ENCODE data around the gene THOC6. TPM values are rescaled to one million over a fixed set of nuclear protein-coding genes. Genes with fewer than 3 reads are reported as not detected.

THOC6 gene
- total and polyA plus RNA-seq, 9 of the 15 experiments (the other 6 are each of a cell fraction or from before 2014, with no cell fraction given): 2.5 to 65.4 (median 42.3) TPM

- TF ChIP-seq REST (IDR thresholded peaks at IDR 0.05; ENCODE audit: borderline replicate concordance): peak; percentile 94
- no peak for TF ChIP-seq REST (CRISPR knock-in tag; IDR thresholded peaks at IDR 0.05; ENCODE audit: low read depth)
- TF ChIP-seq LEF1 (IDR thresholded peaks at IDR 0.05): no peak
- TF ChIP-seq, protein P1, sequence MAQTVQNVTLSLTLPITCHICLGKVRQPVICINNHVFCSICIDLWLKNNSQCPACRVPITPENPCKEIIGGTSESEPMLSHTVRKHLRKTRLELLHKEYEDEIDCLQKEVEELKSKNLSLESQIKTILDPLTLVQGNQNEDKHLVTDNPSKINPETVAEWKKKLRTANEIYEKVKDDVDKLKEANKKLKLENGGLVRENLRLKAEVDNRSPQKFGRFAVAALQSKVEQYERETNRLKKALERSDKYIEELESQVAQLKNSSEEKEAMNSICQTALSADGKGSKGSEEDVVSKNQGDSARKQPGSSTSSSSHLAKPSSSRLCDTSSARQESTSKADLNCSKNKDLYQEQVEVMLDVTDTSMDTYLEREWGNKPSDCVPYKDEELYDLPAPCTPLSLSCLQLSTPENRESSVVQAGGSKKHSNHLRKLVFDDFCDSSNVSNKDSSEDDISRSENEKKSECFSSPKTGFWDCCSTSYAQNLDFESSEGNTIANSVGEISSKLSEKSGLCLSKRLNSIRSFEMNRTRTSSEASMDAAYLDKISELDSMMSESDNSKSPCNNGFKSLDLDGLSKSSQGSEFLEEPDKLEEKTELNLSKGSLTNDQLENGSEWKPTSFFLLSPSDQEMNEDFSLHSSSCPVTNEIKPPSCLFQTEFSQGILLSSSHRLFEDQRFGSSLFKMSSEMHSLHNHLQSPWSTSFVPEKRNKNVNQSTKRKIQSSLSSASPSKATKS (CRISPR knock-in tag; IDR thresholded peaks at IDR 0.05): no peak
- TF ChIP-seq WHSC1 (IDR thresholded peaks at IDR 0.05; ENCODE audit: low read length): no peak
- TF ChIP-seq SAP30 (IDR thresholded peaks at IDR 0.05; ENCODE audit: borderline replicate concordance, insufficient read depth, low read depth, low read length, poor library complexity, severe bottlenecking): no peak
- TF ChIP-seq SMC3 (conservative IDR thresholded peaks at IDR 0.05; ENCODE audit: insufficient read depth, low read depth, low read length): peak; percentile 73
- TF ChIP-seq SIX5 (IDR thresholded peaks at IDR 0.05; ENCODE audit: borderline replicate concordance in 1 of 2, insufficient read depth in 1 of 2, low read depth in 1 of 2, low read length in 2 of 2): no peak
- TF ChIP-seq FOS (IDR thresholded peaks at IDR 0.05; ENCODE audit: extremely low read depth, insufficient read length): peak; percentile 99
- TF ChIP-seq, protein P2, sequence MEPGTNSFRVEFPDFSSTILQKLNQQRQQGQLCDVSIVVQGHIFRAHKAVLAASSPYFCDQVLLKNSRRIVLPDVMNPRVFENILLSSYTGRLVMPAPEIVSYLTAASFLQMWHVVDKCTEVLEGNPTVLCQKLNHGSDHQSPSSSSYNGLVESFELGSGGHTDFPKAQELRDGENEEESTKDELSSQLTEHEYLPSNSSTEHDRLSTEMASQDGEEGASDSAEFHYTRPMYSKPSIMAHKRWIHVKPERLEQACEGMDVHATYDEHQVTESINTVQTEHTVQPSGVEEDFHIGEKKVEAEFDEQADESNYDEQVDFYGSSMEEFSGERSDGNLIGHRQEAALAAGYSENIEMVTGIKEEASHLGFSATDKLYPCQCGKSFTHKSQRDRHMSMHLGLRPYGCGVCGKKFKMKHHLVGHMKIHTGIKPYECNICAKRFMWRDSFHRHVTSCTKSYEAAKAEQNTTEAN (CRISPR knock-in tag; IDR thresholded peaks at IDR 0.05): no peak
- TF ChIP-seq, protein P3, sequence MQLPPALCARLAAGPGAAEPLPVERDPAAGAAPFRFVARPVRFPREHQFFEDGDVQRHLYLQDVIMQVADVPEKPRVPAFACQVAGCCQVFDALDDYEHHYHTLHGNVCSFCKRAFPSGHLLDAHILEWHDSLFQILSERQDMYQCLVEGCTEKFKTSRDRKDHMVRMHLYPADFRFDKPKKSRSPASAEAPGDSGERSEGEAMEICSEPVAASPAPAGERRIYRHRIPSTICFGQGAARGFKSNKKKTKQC (CRISPR knock-in tag; IDR thresholded peaks at IDR 0.05): no peak
- TF ChIP-seq KHSRP (IDR thresholded peaks at IDR 0.05): no peak
- no peak for TF ChIP-seq NR2C2 (CRISPR knock-in tag; IDR thresholded peaks at IDR 0.05)
- no peak for TF ChIP-seq NR2C2 (tag; IDR thresholded peaks at IDR 0.05)
- no peak for TF ChIP-seq ZNF324 (CRISPR knock-in tag; IDR thresholded peaks at IDR 0.05)
- no peak for TF ChIP-seq ZNF583 (CRISPR knock-in tag; IDR thresholded peaks at IDR 0.05)
Measured at GRCh38 chr16:3003582-3004270, 20.1 kb upstream of the THOC6 start (continued).

Data from K562 (cell line).